HepG2 (cell line): ENCODE results near the gene AKTIP. TPM values are rescaled to one million over a fixed set of nuclear protein-coding genes. Genes with fewer than 3 reads are reported as not detected.

ENCODE experiments used
- CEBPG ChIP-seq: IDR thresholded peaks from 2 replicates; pipeline ENCODE4 v1.6.1; 2016
- CENPT ChIP-seq: sonication (generic); formaldehyde crosslinking; IDR thresholded peaks from 2 replicates; pipeline ENCODE4 v1.8.0; 2022; ENCODE audit warnings: low read depth, mild to moderate bottlenecking, moderate library complexity, missing genetic modification reagents
- DMAP1 ChIP-seq: IDR thresholded peaks from 2 replicates; pipeline ENCODE4 v1.6.1; 2016
- EEA1 ChIP-seq: sonication (generic); formaldehyde crosslinking; IDR thresholded peaks from 2 replicates; pipeline ENCODE4 v1.5.1; 2020; ENCODE audit warnings: mild to moderate bottlenecking, missing genetic modification reagents, borderline replicate concordance
- FOXA1 ChIP-seq, 2 experiments: fragments of 450-650 bp in 1 of 2; sonication (generic) in 1 of 2; formaldehyde crosslinking in 1 of 2; IDR thresholded peaks; 2 replicates each; pipeline versions ENCODE4 v1.4.0 to v1.6.1; 2016 to 2020; ENCODE audit warnings: missing genetic modification reagents in 1 of 2
- HOXA9 ChIP-seq: sonication (generic); formaldehyde crosslinking; IDR thresholded peaks from 2 replicates; pipeline ENCODE4 v1.8.1; 2022; ENCODE audit warnings: missing genetic modification reagents, mild to moderate bottlenecking, moderate library complexity, borderline replicate concordance
- KDM5A ChIP-seq: fragments of 200-600 bp; sonication (generic); IDR thresholded peaks from 2 replicates; pipeline ENCODE4 v1.7.0; 2018; ENCODE audit warnings: antibody characterized with exemption, mild to moderate bottlenecking, low read length, borderline replicate concordance
- KLF6 ChIP-seq: IDR thresholded peaks from 2 replicates; pipeline ENCODE4 v1.8.0; 2016; ENCODE audit warnings: missing biosample characterization, missing genetic modification reagents
- MAFK ChIP-seq, 2 experiments: IDR thresholded peaks in 1 of 2; conservative IDR thresholded peaks in 1 of 2; 2 replicates each; pipeline ENCODE4 v1.6.1; 2011; ENCODE audit warnings: improper control_type of control experiment in 2 of 2, low read length in 2 of 2
- NFIB ChIP-seq: sonication (generic); formaldehyde crosslinking; IDR thresholded peaks from 2 replicates; pipeline ENCODE4 v1.9.0; 2021; ENCODE audit warnings: missing genetic modification reagents, mild to moderate bottlenecking, borderline replicate concordance
- SNRNP70 ChIP-seq: fragments of 200-400 bp; formaldehyde crosslinking; IDR thresholded peaks from 2 replicates; pipeline ENCODE4 v1.6.1; 2017; ENCODE audit warnings: mild to moderate bottlenecking, low read depth, low read length, moderate library complexity
- SRF ChIP-seq: IDR thresholded peaks from 2 replicates; pipeline ENCODE4 v1.6.1; 2011; ENCODE audit warnings: mild to moderate bottlenecking, low read depth, low read length, moderate library complexity
- ZNF207 ChIP-seq: fragments of 450-650 bp; IDR thresholded peaks from 2 replicates; pipeline ENCODE4 v1.6.1; 2016; ENCODE audit warnings: antibody characterized with exemption, borderline replicate concordance
- ZNF367 ChIP-seq: sonication (generic); formaldehyde crosslinking; IDR thresholded peaks from 2 replicates; pipeline ENCODE4 v1.4.0; 2020; ENCODE audit warnings: missing genetic modification reagents, borderline replicate concordance
- ZNF549 ChIP-seq: sonication (generic); formaldehyde crosslinking; IDR thresholded peaks from 2 replicates; pipeline ENCODE4 v1.5.0; 2020; ENCODE audit warnings: missing genetic modification reagents
- ZNF562 ChIP-seq: sonication (generic); formaldehyde crosslinking; IDR thresholded peaks from 2 replicates; pipeline ENCODE4 v1.8.0; 2022; ENCODE audit warnings: missing genetic modification reagents, borderline replicate concordance
- ZNF709 ChIP-seq: sonication (generic); formaldehyde crosslinking; IDR thresholded peaks from 2 replicates; pipeline ENCODE4 v1.5.0; 2020; ENCODE audit warnings: mild to moderate bottlenecking, missing genetic modification reagents
- ZNF720 ChIP-seq: sonication (generic); formaldehyde crosslinking; IDR thresholded peaks from 2 replicates; pipeline ENCODE4 v1.4.0; 2020; ENCODE audit warnings: missing genetic modification reagents
- ZNF749 ChIP-seq: sonication (generic); formaldehyde crosslinking; IDR thresholded peaks from 2 replicates; pipeline ENCODE4 v1.8.0; 2022; ENCODE audit warnings: mild to moderate bottlenecking, missing genetic modification reagents, moderate library complexity, borderline replicate concordance
- ZNF788 ChIP-seq: sonication (generic); formaldehyde crosslinking; IDR thresholded peaks from 2 replicates; pipeline ENCODE4 v1.5.0; 2020; ENCODE audit warnings: mild to moderate bottlenecking, missing genetic modification reagents, borderline replicate concordance
- polyA plus RNA-seq, 8 experiments: library from polyadenylated mRNA; depleted of rRNA in 3 of 8; stranded (reverse) in 7 of 8; unstranded in 1 of 8; fragments of >200 nt; fragmentation: Illumina TruSeq in 4 of 8; extraction: Trizol in 4 of 8; gene quantifications; 2 replicates each; pipeline versions ENCODE4 v1.2.1 to v1.2.3, GENCODE V29; 2011 to 2016; ENCODE audit warnings: low read depth in 4 of 8, missing spikeins in 1 of 8, mixed read lengths in 1 of 8; ENCODE audit not compliant: insufficient read depth in 1 of 8
- total RNA-seq, 5 experiments: library from RNA; depleted of rRNA; stranded (reverse); fragments of >200 nt; fragmentation: Illumina TruSeq; extraction: Trizol; gene quantifications; 2 replicates each; pipeline ENCODE4 v1.2.3, GENCODE V29; 2016; ENCODE audit warnings: low read depth in 1 of 5
- TF ChIP-seq, protein P1 (sequence below): sonication (generic); formaldehyde crosslinking; IDR thresholded peaks from 2 replicates; pipeline ENCODE4 v1.5.0; 2020; ENCODE audit warnings: mild to moderate bottlenecking, missing genetic modification reagents
- TF ChIP-seq, protein P2 (sequence below): sonication (generic); formaldehyde crosslinking; IDR thresholded peaks from 2 replicates; pipeline ENCODE4 v1.4.0; 2020; ENCODE audit warnings: mild to moderate bottlenecking, missing genetic modification reagents
- TF ChIP-seq, protein P3 (sequence below): sonication (generic); formaldehyde crosslinking; conservative IDR thresholded peaks from 2 replicates; pipeline ENCODE4 v1.4.0; 2020; ENCODE audit warnings: missing genetic modification reagents
- TF ChIP-seq, protein P4 (sequence below): sonication (generic); formaldehyde crosslinking; IDR thresholded peaks from 2 replicates; pipeline ENCODE4 v1.4.0; 2020; ENCODE audit warnings: missing genetic modification reagents

AKTIP gene
- total and polyA plus RNA-seq, 2 of the 13 experiments (the other 11 are each of a cell fraction or from before 2014, with no cell fraction given) = 28.8 to 49.0 TPM

DNA sequence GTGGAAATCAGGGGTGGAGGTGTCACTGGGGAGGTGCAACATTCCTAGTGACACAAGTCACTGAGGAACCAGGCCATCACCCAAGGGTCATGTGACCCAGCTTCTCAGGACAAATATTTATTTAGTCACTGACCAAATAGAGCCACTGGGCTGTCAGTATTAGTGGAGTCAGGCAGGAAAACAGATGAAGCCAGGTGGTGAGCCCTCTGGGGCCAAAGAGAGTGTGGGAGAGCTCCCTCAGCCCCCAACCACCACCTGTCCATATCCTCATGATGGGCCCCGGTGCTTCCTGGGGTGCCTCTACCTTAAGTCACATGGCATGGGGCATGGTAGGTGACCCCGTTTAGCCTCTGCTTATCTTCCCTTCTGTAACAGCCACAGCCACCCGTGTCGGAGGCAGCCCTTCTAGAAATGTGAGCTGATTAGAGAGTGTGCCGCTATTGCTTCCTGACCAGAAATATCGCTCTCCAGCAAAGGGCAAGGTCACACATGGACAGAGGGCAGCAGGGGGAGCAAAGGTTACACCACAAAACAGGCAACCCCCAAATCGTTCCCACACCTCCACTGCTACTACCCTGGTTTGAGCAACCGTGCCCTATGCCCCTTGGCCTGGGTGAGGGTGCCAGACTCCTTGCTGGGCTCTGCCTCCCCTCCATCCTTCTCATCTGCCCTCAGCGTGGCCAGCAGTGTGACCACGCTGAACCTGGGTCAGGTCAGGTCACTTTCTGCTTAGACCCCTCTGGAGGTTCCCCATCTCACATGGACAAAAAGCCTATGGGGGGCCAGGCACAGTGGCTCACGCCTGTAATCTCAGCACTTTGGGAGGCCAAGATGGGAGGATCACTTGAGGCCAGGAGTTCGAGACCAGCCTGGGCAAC is 8.6 kb upstream of the AKTIP start (continued):
- TF ChIP-seq ZNF720 (CRISPR knock-in tag) (no peak), ZNF549 (CRISPR knock-in tag) (no peak), DMAP1 (CRISPR knock-in tag) (peak; percentile 39; the same call in 1 of the 2 replicates), ZNF562 (CRISPR knock-in tag) (no peak), MAFK (conservative IDR thresholded peaks at IDR 0.05 in 1 of 2, IDR thresholded peaks at IDR 0.05 in 1 of 2; ENCODE audit: low read length in 2 of 2) (no peak), EEA1 (CRISPR knock-in tag) (no peak), ZNF749 (CRISPR knock-in tag) (no peak; the same call in 1 of the 2 replicates), ZNF207 (no peak), ZNF367 (CRISPR knock-in tag) (no peak), NFIB (CRISPR knock-in tag) (no peak), CENPT (no peak; the same call in 1 of the 2 replicates), FOXA1 (IDR thresholded peaks at IDR 0.05) (no peak; the same call in 1 of the 2 replicates), FOXA1 (CRISPR knock-in tag; IDR thresholded peaks at IDR 0.05) (peak; percentile 81), KLF6 (CRISPR knock-in tag) (no peak), HOXA9 (CRISPR knock-in tag) (no peak), SRF (0 out of 2 replicates have a peak, but pooled peaks have one; percentile 18), KDM5A (no peak), CEBPG (CRISPR knock-in tag) (peak; percentile 60), ZNF709 (CRISPR knock-in tag) (no peak), ZNF788 (CRISPR knock-in tag) (peak; percentile 82), SNRNP70 (no peak)
- TF ChIP-seq, protein P1, sequence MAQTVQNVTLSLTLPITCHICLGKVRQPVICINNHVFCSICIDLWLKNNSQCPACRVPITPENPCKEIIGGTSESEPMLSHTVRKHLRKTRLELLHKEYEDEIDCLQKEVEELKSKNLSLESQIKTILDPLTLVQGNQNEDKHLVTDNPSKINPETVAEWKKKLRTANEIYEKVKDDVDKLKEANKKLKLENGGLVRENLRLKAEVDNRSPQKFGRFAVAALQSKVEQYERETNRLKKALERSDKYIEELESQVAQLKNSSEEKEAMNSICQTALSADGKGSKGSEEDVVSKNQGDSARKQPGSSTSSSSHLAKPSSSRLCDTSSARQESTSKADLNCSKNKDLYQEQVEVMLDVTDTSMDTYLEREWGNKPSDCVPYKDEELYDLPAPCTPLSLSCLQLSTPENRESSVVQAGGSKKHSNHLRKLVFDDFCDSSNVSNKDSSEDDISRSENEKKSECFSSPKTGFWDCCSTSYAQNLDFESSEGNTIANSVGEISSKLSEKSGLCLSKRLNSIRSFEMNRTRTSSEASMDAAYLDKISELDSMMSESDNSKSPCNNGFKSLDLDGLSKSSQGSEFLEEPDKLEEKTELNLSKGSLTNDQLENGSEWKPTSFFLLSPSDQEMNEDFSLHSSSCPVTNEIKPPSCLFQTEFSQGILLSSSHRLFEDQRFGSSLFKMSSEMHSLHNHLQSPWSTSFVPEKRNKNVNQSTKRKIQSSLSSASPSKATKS = 0 out of 2 replicates have a peak, but pooled peaks have one; percentile 72
- TF ChIP-seq, protein P2, sequence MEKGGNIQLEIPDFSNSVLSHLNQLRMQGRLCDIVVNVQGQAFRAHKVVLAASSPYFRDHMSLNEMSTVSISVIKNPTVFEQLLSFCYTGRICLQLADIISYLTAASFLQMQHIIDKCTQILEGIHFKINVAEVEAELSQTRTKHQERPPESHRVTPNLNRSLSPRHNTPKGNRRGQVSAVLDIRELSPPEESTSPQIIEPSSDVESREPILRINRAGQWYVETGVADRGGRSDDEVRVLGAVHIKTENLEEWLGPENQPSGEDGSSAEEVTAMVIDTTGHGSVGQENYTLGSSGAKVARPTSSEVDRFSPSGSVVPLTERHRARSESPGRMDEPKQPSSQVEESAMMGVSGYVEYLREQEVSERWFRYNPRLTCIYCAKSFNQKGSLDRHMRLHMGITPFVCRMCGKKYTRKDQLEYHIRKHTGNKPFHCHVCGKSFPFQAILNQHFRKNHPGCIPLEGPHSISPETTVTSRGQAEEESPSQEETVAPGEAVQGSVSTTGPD (CRISPR knock-in tag) = peak; percentile 39; the same call in 1 of the 2 replicates
- TF ChIP-seq, protein P3, sequence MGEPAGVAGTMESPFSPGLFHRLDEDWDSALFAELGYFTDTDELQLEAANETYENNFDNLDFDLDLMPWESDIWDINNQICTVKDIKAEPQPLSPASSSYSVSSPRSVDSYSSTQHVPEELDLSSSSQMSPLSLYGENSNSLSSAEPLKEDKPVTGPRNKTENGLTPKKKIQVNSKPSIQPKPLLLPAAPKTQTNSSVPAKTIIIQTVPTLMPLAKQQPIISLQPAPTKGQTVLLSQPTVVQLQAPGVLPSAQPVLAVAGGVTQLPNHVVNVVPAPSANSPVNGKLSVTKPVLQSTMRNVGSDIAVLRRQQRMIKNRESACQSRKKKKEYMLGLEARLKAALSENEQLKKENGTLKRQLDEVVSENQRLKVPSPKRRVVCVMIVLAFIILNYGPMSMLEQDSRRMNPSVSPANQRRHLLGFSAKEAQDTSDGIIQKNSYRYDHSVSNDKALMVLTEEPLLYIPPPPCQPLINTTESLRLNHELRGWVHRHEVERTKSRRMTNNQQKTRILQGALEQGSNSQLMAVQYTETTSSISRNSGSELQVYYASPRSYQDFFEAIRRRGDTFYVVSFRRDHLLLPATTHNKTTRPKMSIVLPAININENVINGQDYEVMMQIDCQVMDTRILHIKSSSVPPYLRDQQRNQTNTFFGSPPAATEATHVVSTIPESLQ (CRISPR knock-in tag) = no peak
- TF ChIP-seq, protein P4, sequence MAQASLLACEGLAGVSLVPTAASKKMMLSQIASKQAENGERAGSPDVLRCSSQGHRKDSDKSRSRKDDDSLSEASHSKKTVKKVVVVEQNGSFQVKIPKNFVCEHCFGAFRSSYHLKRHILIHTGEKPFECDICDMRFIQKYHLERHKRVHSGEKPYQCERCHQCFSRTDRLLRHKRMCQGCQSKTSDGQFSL = 0 out of 2 replicates have a peak, but pooled peaks have one; percentile 71
